Fibroblast of pulmonary artery (primary cell): Measurements from ENCODE around the gene ISY1.
A peak's percentile ranks its signal among the peaks of the same experiment; 100 is the strongest.

ENCODE experiments used
- DNase-seq: peaks from one replicate; pipeline ENCODE4 v3.0.0-alpha.2; 2010; ENCODE audit warnings: low read depth
- H3K4me3 ChIP-seq: replicated peaks from 2 replicates; pipeline ENCODE4 v1.5.1; 2011; ENCODE audit warnings: low read depth, mild to moderate bottlenecking, control low read depth, low read length, moderate library complexity
- CTCF ChIP-seq: IDR thresholded peaks from 2 replicates; pipeline ENCODE4 v1.5.1; 2011; ENCODE audit warnings: mild to moderate bottlenecking, control low read depth, low read length, inconsistent platforms; ENCODE audit errors: missing control alignments

ISY1 gene

GRCh38 chr3:129183569-129184395, 22.9 kb upstream of the ISY1 start, which contains the start of gene CNBP:
CNBP (minus strand) TSS chr3:129183896; CDS start chr3:129171757, 12,139 bp downstream.
- peak; percentile 95 for DNase-seq
- TF ChIP-seq CTCF, result no peak
- peak within 1 kb of the TSS; percentile 99 for H3K4me3 ChIP-seq

- H3K4me3 ChIP-seq, result peak overlapping the region; percentile 99
- peak; percentile 16 for DNase-seq
- no peak for TF ChIP-seq CTCF
These were observed 21.7 kb upstream of the ISY1 start for GRCh38 chr3:129182390-129183185.

GRCh38 chr3:129181819-129182218, 21.0 kb upstream of the ISY1 start:
- H3K4me3 ChIP-seq, result peak overlapping the region; percentile 99
- DNase-seq, result no peak
- TF ChIP-seq CTCF, result no peak

GRCh38 chr3:129180461-129180860, 19.6 kb upstream of the ISY1 start:
- no peak overlapping the region for H3K4me3 ChIP-seq
- DNase-seq, result no peak
- TF ChIP-seq CTCF, result no peak

- TF ChIP-seq CTCF, result no peak
- no peak for DNase-seq
- no peak overlapping the region for H3K4me3 ChIP-seq
These were observed 15.2 kb upstream of the ISY1 start for GRCh38 chr3:129176051-129176450.

GRCh38 chr3:129173725-129174124, 12.9 kb upstream of the ISY1 start:
- TF ChIP-seq CTCF, result no peak
- no peak overlapping the region for H3K4me3 ChIP-seq
- DNase-seq, result no peak
